HG03378 (cell line): ENCODE data around the gene GMPR2.

Experiments used
- ATAC-seq: cut with Tn5 transposase; IDR thresholded peaks from one replicate; pipeline ENCODE4 v1.9.1; 2021; ENCODE audit warnings: mild to moderate bottlenecking, moderate library complexity; ENCODE audit not compliant: unreplicated experiment

The GMPR2 gene

GRCh38 chr14:24263848-24264247, 31.1 kb downstream of the GMPR2 start:
- no peak for ATAC-seq

- no peak for ATAC-seq
Observed at GRCh38 chr14:24264298-24264697, 31.6 kb downstream of the GMPR2 start.

- no peak for ATAC-seq
Observed at GRCh38 chr14:24266344-24267244, 33.9 kb downstream of the GMPR2 start.

GRCh38 chr14:24267516-24267915, 34.8 kb downstream of the GMPR2 start:
- ATAC-seq: no peak

- no peak for ATAC-seq
Observed at GRCh38 chr14:24268225-24268624, 35.5 kb downstream of the GMPR2 start.

- no peak for ATAC-seq
Observed at GRCh38 chr14:24269368-24269767, 36.6 kb downstream of the GMPR2 start.

- no peak for ATAC-seq
Observed at GRCh38 chr14:24269910-24270536, 37.3 kb downstream of the GMPR2 start.

GRCh38 chr14:24270537-24271133, 37.9 kb downstream of the GMPR2 start:
- ATAC-seq: no peak

GRCh38 chr14:24271134-24271833, 38.6 kb downstream of the GMPR2 start, which contains the start of gene RABGGTA:
Gene RABGGTA (minus strand): TSS chr14:24271597. CDS start chr14:24271115, 482 bp downstream.
- peak; percentile 66 for ATAC-seq

- ATAC-seq: no peak
Observed at GRCh38 chr14:24271834-24272263, 39.1 kb downstream of the GMPR2 start.

GRCh38 chr14:24272467-24272866, 39.7 kb downstream of the GMPR2 start:
- no peak for ATAC-seq

- ATAC-seq: no peak
Observed at GRCh38 chr14:24273422-24273998, 40.8 kb downstream of the GMPR2 start.

GRCh38 chr14:24274101-24274543, 41.4 kb downstream of the GMPR2 start:
- peak; percentile 66 for ATAC-seq

GRCh38 chr14:24277071-24277470, 44.3 kb downstream of the GMPR2 start:
- no peak for ATAC-seq

- ATAC-seq: no peak
Observed at GRCh38 chr14:24277606-24278321, 45.0 kb downstream of the GMPR2 start.

GRCh38 chr14:24278424-24278823, 45.7 kb downstream of the GMPR2 start:
- no peak for ATAC-seq

GRCh38 chr14:24279301-24280186, 46.8 kb downstream of the GMPR2 start:
- ATAC-seq: peak; percentile 56

GRCh38 chr14:24280797-24281460, 48.2 kb downstream of the GMPR2 start:
- no peak for ATAC-seq
